H9 (cell line): ENCODE measurements around the gene TCERG1L. TPM values are rescaled to one million over a fixed set of nuclear protein-coding genes. Genes with fewer than 3 reads are reported as not detected.

ENCODE experiments used
- DNase-seq: peaks from one replicate; pipeline ENCODE4 v3.0.0-alpha.2; 2017
- H2AFZ ChIP-seq: one replicate; pipeline ENCODE4 v1.6.1; 2013; ENCODE audit warnings: mild to moderate bottlenecking, low read length, control low read depth, moderate library complexity
- H2AK5ac ChIP-seq: 2 replicates; pipeline ENCODE4 v1.6.1; 2013; ENCODE audit warnings: low read length, control low read depth, mixed read lengths; ENCODE audit not compliant: insufficient read length
- H2BK120ac ChIP-seq: one replicate; pipeline ENCODE4 v1.6.1; 2013; ENCODE audit warnings: low read depth, mild to moderate bottlenecking, low read length, control low read depth, inconsistent platforms; ENCODE audit not compliant: poor library complexity, severe bottlenecking
- H2BK12ac ChIP-seq: 2 replicates; pipeline ENCODE4 v1.6.1; 2013; ENCODE audit warnings: low read length, control low read depth, mixed read lengths, low read depth; ENCODE audit not compliant: insufficient read length
- H2BK15ac ChIP-seq: 2 replicates; pipeline ENCODE4 v1.6.1; 2013; ENCODE audit warnings: low read depth, low read length, control low read depth
- H2BK20ac ChIP-seq: one replicate; pipeline ENCODE4 v1.6.1; 2013; ENCODE audit warnings: low read depth, mild to moderate bottlenecking, low read length, control low read depth, inconsistent platforms; ENCODE audit not compliant: poor library complexity, severe bottlenecking
- H2BK5ac ChIP-seq: 2 replicates; pipeline ENCODE4 v1.6.1; 2013; ENCODE audit warnings: low read length, control low read depth, mixed read lengths; ENCODE audit not compliant: insufficient read length
- H3K14ac ChIP-seq: 2 replicates; pipeline ENCODE4 v1.6.1; 2013; ENCODE audit warnings: low read length, control low read depth; ENCODE audit not compliant: insufficient read depth
- H3K18ac ChIP-seq: 2 replicates; pipeline ENCODE4 v1.6.1; 2013; ENCODE audit warnings: low read depth, mild to moderate bottlenecking, mixed read lengths, low read length, control low read depth; ENCODE audit not compliant: insufficient read length
- H3K23ac ChIP-seq: 2 replicates; pipeline ENCODE4 v1.6.1; 2013; ENCODE audit warnings: low read length, control low read depth, mixed read lengths, low read depth; ENCODE audit not compliant: insufficient read length
- H3K23me2 ChIP-seq: 2 replicates; pipeline ENCODE4 v1.6.1; 2013; ENCODE audit warnings: low read depth, mild to moderate bottlenecking, mixed read lengths, low read length, control low read depth; ENCODE audit not compliant: insufficient read length, poor library complexity, severe bottlenecking
- H3K27ac ChIP-seq: 2 replicates; pipeline ENCODE4 v1.5.1; 2013; ENCODE audit warnings: low read length, control low read depth, mixed read lengths, low read depth; ENCODE audit not compliant: insufficient read length
- H3K27me3 ChIP-seq: 2 replicates; pipeline ENCODE4 v1.6.1; 2013; ENCODE audit warnings: low read length, control low read depth, inconsistent platforms; ENCODE audit not compliant: insufficient read depth
- H3K4ac ChIP-seq: 2 replicates; pipeline ENCODE4 v1.6.1; 2013; ENCODE audit warnings: low read depth, mild to moderate bottlenecking, control low read depth, inconsistent platforms, low read length, moderate library complexity
- H3K4me1 ChIP-seq: 2 replicates; pipeline ENCODE4 v1.6.1; 2013; ENCODE audit warnings: low read length, control low read depth, inconsistent platforms; ENCODE audit not compliant: insufficient read depth
- H3K4me2 ChIP-seq: 2 replicates; pipeline ENCODE4 v1.6.1; 2013; ENCODE audit warnings: low read length, control low read depth, mixed read lengths; ENCODE audit not compliant: insufficient read length, insufficient read depth
- H3K56ac ChIP-seq: 2 replicates; pipeline ENCODE4 v1.6.1; 2013; ENCODE audit warnings: low read depth, mild to moderate bottlenecking, mixed read lengths, low read length, control low read depth; ENCODE audit not compliant: insufficient read length
- H3K79me1 ChIP-seq: 2 replicates; pipeline ENCODE4 v1.6.1; 2013; ENCODE audit warnings: low read depth, mild to moderate bottlenecking, moderate library complexity, low read length, control low read depth, inconsistent platforms; ENCODE audit not compliant: insufficient read depth, poor library complexity, severe bottlenecking
- H3K79me2 ChIP-seq: 2 replicates; pipeline ENCODE4 v1.6.1; 2013; ENCODE audit warnings: low read length, control low read depth, inconsistent platforms; ENCODE audit not compliant: insufficient read depth
- H3K9ac ChIP-seq: 2 replicates; pipeline ENCODE4 v1.6.1; 2013; ENCODE audit warnings: low read length, control low read depth, mixed read lengths; ENCODE audit not compliant: insufficient read length; ENCODE audit errors: extremely low read depth
- H3K9me3 ChIP-seq: one replicate; pipeline ENCODE4 v1.6.1; 2013; ENCODE audit warnings: low read depth, low read length, inconsistent platforms; ENCODE audit not compliant: control insufficient read depth
- H3T11ph ChIP-seq: one replicate; pipeline ENCODE4 v1.6.1; 2013; ENCODE audit warnings: mild to moderate bottlenecking, low read length, control low read depth, inconsistent platforms
- H4K20me1 ChIP-seq: one replicate; pipeline ENCODE4 v1.6.1; 2013; ENCODE audit not compliant: control insufficient read depth, insufficient read length, insufficient read depth
- H4K5ac ChIP-seq: 2 replicates; pipeline ENCODE4 v1.6.1; 2013; ENCODE audit warnings: low read depth, mild to moderate bottlenecking, mixed read lengths, low read length, control low read depth; ENCODE audit not compliant: insufficient read length
- H4K8ac ChIP-seq: replicated peaks from 2 replicates; pipeline ENCODE4 v1.6.1; 2013; ENCODE audit warnings: low read length, control low read depth, mixed read lengths, low read depth; ENCODE audit not compliant: insufficient read length
- H4K91ac ChIP-seq: 2 replicates; pipeline ENCODE4 v1.6.1; 2013; ENCODE audit warnings: low read depth, mild to moderate bottlenecking, moderate library complexity, mixed read lengths, low read length, control low read depth; ENCODE audit not compliant: insufficient read length
- H3K27ac Mint-ChIP-seq, 3 experiments: 2 replicates in 2 of 3; 3 replicates in 1 of 3; pipeline ENCODE4 v1.8.0; 2020 to 2021; ENCODE audit warnings: mixed read lengths in 3 of 3, mild to moderate bottlenecking in 1 of 3, moderate library complexity in 1 of 3
- H3K27me3 Mint-ChIP-seq: 2 replicates; pipeline ENCODE4 v1.8.0; 2021; ENCODE audit warnings: low read depth, mild to moderate bottlenecking, moderate library complexity, mixed read lengths
- H3K36me3 Mint-ChIP-seq, 3 experiments: 2 replicates in 2 of 3; 3 replicates in 1 of 3; pipeline ENCODE4 v1.8.0; 2020 to 2021; ENCODE audit warnings: low read depth in 3 of 3, mixed read lengths in 3 of 3; ENCODE audit not compliant: insufficient read depth in 1 of 3
- H3K4me1 Mint-ChIP-seq, 2 experiments: 2 replicates each; pipeline ENCODE4 v1.8.0; 2020; ENCODE audit warnings: mixed read lengths in 2 of 2
- H3K4me3 Mint-ChIP-seq, 2 experiments: 2 replicates in 1 of 2; 3 replicates in 1 of 2; pipeline ENCODE4 v1.8.0; 2020 to 2021; ENCODE audit warnings: mild to moderate bottlenecking in 2 of 2, mixed read lengths in 2 of 2, moderate library complexity in 1 of 2
- H3K9me3 Mint-ChIP-seq, 2 experiments: 2 replicates in 1 of 2; 3 replicates in 1 of 2; pipeline ENCODE4 v1.8.0; 2020; ENCODE audit warnings: mild to moderate bottlenecking in 2 of 2, mixed read lengths in 2 of 2, moderate library complexity in 1 of 2
- WGBS: extraction: QIAGEN DNeasy Blood & Tissue Kit; methylation state at CpG from one replicate; pipeline ENCODE4 v1.1.7; 2013; ENCODE audit warnings: missing lambda C conversion rate, low lambda C conversion rate, mixed read lengths; ENCODE audit not compliant: insufficient read length; ENCODE audit errors: extremely low coverage; 5-methylcytosine and 5-hydroxymethylcytosine counted together
- total RNA-seq: library from RNA; stranded (reverse); gene quantifications from 2 replicates; pipeline ENCODE4 v1.2.1, GENCODE V29; 2021
- TF ChIP-seq, protein P1 (sequence below): fragments of 200-600 bp; sonication (generic); conservative IDR thresholded peaks from 3 replicates; pipeline ENCODE4 v1.8.0; 2021; ENCODE audit warnings: antibody characterized with exemption, mild to moderate bottlenecking

The TCERG1L gene
- total RNA-seq, 1 experiment from 2014 or later: 3.3 TPM

DNA sequence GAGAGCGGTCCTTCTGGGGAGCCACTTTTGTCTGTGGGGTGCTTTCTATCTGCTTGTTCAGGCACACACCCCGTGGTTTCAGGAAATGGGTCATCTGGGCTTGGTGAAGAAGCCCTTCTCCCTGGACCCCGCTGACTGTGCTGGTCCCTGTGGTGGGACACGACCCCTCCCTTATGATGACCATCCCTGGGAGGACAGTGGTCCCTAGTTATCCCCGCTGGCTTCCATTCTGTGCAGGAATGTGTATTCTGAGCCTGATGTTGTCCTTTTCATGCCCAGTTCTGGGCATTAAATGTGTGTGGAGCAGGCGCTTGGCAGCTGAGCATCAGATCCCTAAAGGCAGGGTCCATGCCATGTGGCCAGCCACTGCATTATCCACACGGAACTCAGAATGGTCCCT is 71.6 kb downstream of the TCERG1L start:
- H3K4me1 Mint-ChIP-seq: peaks cover 3 to 6% of the 10 kb centered on the region in 2 experiments

More for the DNA sequence above, 71.6 kb downstream of the TCERG1L start:
- no peaks in the 10 kb centered on the region for H3K79me2 ChIP-seq
- H2BK20ac ChIP-seq: no peak overlapping the region
- H3K27ac ChIP-seq: no peak overlapping the region
- H3K9ac ChIP-seq: no peak overlapping the region
- H4K8ac ChIP-seq: no peak overlapping the region
- no peak overlapping the region for H3K18ac ChIP-seq
- H3K4ac ChIP-seq: no peak overlapping the region
- H4K91ac ChIP-seq: no peak overlapping the region
- WGBS: no CpG with 5 or more reads among the region's 7 CpGs
- no peak overlapping the region for H2AK5ac ChIP-seq
- H3K27me3 ChIP-seq: no peaks in the 10 kb centered on the region
- Mint-ChIP-seq H3K27ac (no peak overlapping the region), H3K4me3 (no peak overlapping the region), H3K36me3 (no peaks in the 10 kb centered on the region), H3K27me3 (no peaks in the 10 kb centered on the region; the same call in 1 of the 2 replicates), H3K9me3 (0 out of 5 replicates have a peak, but pooled peaks cover 0 to under 1% of the 10 kb centered on the region in 2 experiments)
- TF ChIP-seq, protein P1, sequence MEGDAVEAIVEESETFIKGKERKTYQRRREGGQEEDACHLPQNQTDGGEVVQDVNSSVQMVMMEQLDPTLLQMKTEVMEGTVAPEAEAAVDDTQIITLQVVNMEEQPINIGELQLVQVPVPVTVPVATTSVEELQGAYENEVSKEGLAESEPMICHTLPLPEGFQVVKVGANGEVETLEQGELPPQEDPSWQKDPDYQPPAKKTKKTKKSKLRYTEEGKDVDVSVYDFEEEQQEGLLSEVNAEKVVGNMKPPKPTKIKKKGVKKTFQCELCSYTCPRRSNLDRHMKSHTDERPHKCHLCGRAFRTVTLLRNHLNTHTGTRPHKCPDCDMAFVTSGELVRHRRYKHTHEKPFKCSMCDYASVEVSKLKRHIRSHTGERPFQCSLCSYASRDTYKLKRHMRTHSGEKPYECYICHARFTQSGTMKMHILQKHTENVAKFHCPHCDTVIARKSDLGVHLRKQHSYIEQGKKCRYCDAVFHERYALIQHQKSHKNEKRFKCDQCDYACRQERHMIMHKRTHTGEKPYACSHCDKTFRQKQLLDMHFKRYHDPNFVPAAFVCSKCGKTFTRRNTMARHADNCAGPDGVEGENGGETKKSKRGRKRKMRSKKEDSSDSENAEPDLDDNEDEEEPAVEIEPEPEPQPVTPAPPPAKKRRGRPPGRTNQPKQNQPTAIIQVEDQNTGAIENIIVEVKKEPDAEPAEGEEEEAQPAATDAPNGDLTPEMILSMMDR: no peak
- no peak overlapping the region for H2AFZ ChIP-seq
- H3T11ph ChIP-seq: no peak overlapping the region
- no peaks in the 10 kb centered on the region for H4K20me1 ChIP-seq
- no peak overlapping the region for H3K14ac ChIP-seq
- H2BK15ac ChIP-seq: no peak overlapping the region
- H2BK120ac ChIP-seq: no peak overlapping the region
- H3K56ac ChIP-seq: no peak overlapping the region
- no peaks in the 10 kb centered on the region for H3K9me3 ChIP-seq
- no peak overlapping the region for H3K23ac ChIP-seq
- no peak overlapping the region for H2BK5ac ChIP-seq
- H3K23me2 ChIP-seq: no peaks in the 10 kb centered on the region
- no peak for DNase-seq
- H3K4me1 ChIP-seq: no peaks in the 10 kb centered on the region
- H3K79me1 ChIP-seq: no peaks in the 10 kb centered on the region
- no peak overlapping the region for H2BK12ac ChIP-seq
- H3K4me2 ChIP-seq: no peak overlapping the region
- H4K5ac ChIP-seq: no peak overlapping the region
